ENCODE measurements around the gene TBP.
"Not testable (repeated sequence)": the region's sequence is repeated elsewhere in the genome, so short reads cannot be mapped to it uniquely, and the experiment has no call there.

DNA sequence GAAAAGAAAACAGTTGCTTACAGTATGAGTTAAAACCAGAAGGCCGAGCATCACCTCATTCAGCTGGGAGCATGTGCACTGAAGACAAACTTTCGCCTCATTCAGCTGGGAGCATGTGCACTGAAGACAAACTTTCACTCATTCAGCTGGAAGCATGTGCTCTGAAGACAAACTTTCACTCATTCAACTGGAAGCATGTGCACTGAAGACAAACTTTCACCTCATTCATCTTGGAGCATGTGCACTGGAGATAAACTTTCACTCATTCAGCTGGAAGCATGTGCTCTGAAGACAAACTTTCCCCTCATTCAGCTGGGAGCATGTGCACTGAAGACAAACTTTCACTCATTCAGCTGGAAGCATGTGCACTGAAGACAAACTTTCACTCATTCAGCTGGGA is 46.4 kb upstream of the TBP start:
- TF ChIP-seq, protein P1, sequence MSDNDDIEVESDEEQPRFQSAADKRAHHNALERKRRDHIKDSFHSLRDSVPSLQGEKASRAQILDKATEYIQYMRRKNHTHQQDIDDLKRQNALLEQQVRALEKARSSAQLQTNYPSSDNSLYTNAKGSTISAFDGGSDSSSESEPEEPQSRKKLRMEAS (CRISPR knock-in tag; IDR thresholded peaks at IDR 0.05) = not testable (repeated sequence)
- TF ChIP-seq, protein P2, sequence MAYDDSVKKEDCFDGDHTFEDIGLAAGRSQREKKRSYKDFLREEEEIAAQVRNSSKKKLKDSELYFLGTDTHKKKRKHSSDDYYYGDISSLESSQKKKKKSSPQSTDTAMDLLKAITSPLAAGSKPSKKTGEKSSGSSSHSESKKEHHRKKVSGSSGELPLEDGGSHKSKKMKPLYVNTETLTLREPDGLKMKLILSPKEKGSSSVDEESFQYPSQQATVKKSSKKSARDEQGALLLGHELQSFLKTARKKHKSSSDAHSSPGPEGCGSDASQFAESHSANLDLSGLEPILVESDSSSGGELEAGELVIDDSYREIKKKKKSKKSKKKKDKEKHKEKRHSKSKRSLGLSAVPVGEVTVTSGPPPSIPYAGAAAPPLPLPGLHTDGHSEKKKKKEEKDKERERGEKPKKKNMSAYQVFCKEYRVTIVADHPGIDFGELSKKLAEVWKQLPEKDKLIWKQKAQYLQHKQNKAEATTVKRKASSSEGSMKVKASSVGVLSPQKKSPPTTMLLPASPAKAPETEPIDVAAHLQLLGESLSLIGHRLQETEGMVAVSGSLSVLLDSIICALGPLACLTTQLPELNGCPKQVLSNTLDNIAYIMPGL (CRISPR knock-in tag; IDR thresholded peaks at IDR 0.05) = not testable (repeated sequence)
- TF ChIP-seq, protein P3, sequence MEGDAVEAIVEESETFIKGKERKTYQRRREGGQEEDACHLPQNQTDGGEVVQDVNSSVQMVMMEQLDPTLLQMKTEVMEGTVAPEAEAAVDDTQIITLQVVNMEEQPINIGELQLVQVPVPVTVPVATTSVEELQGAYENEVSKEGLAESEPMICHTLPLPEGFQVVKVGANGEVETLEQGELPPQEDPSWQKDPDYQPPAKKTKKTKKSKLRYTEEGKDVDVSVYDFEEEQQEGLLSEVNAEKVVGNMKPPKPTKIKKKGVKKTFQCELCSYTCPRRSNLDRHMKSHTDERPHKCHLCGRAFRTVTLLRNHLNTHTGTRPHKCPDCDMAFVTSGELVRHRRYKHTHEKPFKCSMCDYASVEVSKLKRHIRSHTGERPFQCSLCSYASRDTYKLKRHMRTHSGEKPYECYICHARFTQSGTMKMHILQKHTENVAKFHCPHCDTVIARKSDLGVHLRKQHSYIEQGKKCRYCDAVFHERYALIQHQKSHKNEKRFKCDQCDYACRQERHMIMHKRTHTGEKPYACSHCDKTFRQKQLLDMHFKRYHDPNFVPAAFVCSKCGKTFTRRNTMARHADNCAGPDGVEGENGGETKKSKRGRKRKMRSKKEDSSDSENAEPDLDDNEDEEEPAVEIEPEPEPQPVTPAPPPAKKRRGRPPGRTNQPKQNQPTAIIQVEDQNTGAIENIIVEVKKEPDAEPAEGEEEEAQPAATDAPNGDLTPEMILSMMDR (IDR thresholded peaks at IDR 0.05) = not testable (repeated sequence)
- TF ChIP-seq, protein P4, sequence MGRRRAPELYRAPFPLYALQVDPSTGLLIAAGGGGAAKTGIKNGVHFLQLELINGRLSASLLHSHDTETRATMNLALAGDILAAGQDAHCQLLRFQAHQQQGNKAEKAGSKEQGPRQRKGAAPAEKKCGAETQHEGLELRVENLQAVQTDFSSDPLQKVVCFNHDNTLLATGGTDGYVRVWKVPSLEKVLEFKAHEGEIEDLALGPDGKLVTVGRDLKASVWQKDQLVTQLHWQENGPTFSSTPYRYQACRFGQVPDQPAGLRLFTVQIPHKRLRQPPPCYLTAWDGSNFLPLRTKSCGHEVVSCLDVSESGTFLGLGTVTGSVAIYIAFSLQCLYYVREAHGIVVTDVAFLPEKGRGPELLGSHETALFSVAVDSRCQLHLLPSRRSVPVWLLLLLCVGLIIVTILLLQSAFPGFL (CRISPR knock-in tag; IDR thresholded peaks at IDR 0.05; ENCODE audit: borderline replicate concordance) = not testable (repeated sequence)
- TF ChIP-seq CREM, NR1H2 (CRISPR knock-in tag; IDR thresholded peaks at IDR 0.05): not testable (repeated sequence)
- TF ChIP-seq, protein P5, sequence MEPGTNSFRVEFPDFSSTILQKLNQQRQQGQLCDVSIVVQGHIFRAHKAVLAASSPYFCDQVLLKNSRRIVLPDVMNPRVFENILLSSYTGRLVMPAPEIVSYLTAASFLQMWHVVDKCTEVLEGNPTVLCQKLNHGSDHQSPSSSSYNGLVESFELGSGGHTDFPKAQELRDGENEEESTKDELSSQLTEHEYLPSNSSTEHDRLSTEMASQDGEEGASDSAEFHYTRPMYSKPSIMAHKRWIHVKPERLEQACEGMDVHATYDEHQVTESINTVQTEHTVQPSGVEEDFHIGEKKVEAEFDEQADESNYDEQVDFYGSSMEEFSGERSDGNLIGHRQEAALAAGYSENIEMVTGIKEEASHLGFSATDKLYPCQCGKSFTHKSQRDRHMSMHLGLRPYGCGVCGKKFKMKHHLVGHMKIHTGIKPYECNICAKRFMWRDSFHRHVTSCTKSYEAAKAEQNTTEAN (CRISPR knock-in tag; IDR thresholded peaks at IDR 0.05) = not testable (repeated sequence)
- TF ChIP-seq, protein P6, sequence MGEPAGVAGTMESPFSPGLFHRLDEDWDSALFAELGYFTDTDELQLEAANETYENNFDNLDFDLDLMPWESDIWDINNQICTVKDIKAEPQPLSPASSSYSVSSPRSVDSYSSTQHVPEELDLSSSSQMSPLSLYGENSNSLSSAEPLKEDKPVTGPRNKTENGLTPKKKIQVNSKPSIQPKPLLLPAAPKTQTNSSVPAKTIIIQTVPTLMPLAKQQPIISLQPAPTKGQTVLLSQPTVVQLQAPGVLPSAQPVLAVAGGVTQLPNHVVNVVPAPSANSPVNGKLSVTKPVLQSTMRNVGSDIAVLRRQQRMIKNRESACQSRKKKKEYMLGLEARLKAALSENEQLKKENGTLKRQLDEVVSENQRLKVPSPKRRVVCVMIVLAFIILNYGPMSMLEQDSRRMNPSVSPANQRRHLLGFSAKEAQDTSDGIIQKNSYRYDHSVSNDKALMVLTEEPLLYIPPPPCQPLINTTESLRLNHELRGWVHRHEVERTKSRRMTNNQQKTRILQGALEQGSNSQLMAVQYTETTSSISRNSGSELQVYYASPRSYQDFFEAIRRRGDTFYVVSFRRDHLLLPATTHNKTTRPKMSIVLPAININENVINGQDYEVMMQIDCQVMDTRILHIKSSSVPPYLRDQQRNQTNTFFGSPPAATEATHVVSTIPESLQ (CRISPR knock-in tag; IDR thresholded peaks at IDR 0.05) = not testable (repeated sequence)
